Measurements from ENCODE around the gene STK32B.
"Not testable (repeated sequence)": the region's sequence is repeated elsewhere in the genome, so short reads cannot be mapped to it uniquely, and the experiment has no call there.

The STK32B gene

GRCh38 chr4:5213087-5213595 lies 161.9 kb downstream of the STK32B start:
- no peaks in the 10 kb centered on the region for H3K4me1 ChIP-seq (ENCODE audit: control insufficient read depth in 1 of 2, insufficient read depth in 2 of 2, low read length in 2 of 2)
- H3K27me3 ChIP-seq (ENCODE audit: low read depth, low read length) = no peaks in the 10 kb centered on the region
- no peak overlapping the region for H3K27ac ChIP-seq (ENCODE audit: low read length)
- no peaks in the 10 kb centered on the region for H3K36me3 ChIP-seq (ENCODE audit: control insufficient read depth in 1 of 2, insufficient read depth in 2 of 2, low read length in 2 of 2)
- H3K9me3 ChIP-seq (ENCODE audit: control insufficient read depth in 1 of 2, low read length in 2 of 2) = no peaks in the 10 kb centered on the region
- H3K4me3 ChIP-seq (ENCODE audit: low read depth in 1 of 2, low read length in 2 of 2) = no peak overlapping the region

DNA sequence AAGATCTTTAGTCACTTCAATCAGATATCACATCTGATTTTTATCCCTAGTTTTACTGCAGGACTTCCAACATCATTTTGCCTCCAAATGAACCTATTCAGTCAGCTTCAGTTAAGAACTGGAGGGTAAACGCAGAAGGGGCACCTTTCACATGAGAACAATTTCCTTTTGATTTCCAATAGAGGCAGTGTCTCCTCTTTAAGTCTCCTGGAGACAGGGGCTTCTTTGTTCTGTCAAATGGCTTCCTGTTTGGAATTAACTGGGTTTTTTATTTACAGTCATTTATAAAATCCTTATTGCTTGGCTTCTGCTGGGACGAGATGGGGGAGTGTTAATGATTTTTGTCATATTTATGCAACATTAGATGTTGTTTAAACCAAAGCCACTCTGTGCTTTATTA lies 164.0 kb downstream of the STK32B start:
- H3K9me3 ChIP-seq (ENCODE audit: control insufficient read depth in 1 of 2, low read length in 2 of 2) = no peaks in the 10 kb centered on the region
- H3K36me3 ChIP-seq (ENCODE audit: control insufficient read depth in 1 of 2, insufficient read depth in 2 of 2, low read length in 2 of 2) = no peaks in the 10 kb centered on the region
- no peak overlapping the region for H3K4me3 ChIP-seq (ENCODE audit: low read depth in 1 of 2, low read length in 2 of 2)
- no peaks in the 10 kb centered on the region for H3K4me1 ChIP-seq (ENCODE audit: control insufficient read depth in 1 of 2, insufficient read depth in 2 of 2, low read length in 2 of 2)
- H3K27me3 ChIP-seq (ENCODE audit: low read depth, low read length) = no peaks in the 10 kb centered on the region
- H3K27ac ChIP-seq (ENCODE audit: low read length) = no peak overlapping the region

DNA sequence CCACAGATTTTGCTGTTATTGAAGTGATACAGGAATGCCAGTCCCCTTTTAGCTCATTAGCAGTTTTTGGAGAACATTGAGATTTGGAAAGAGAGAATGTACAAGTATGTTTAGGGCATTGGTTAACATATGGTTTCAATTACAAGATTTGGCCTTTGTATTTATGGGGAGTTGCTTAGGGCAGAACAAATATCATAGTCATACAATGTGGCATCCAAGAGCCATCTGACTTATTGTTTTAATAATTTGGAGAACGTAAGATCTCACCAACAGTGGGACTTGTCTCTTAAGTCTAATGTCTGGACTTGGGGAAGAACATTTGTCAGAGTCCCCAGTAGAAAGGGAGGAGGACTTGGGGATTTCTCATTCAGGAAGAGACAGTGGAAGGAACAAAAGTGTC lies 166.1 kb downstream of the STK32B start:
- Histone ChIP-seq H3K4me1 (ENCODE audit: control insufficient read depth in 1 of 2, insufficient read depth in 2 of 2, low read length in 2 of 2) (no peaks in the 10 kb centered on the region), H3K9me3 (ENCODE audit: control insufficient read depth in 1 of 2, low read length in 2 of 2) (peaks cover 0 to 7% of the 10 kb centered on the region in 2 donors), H3K27ac (ENCODE audit: low read length) (no peak overlapping the region), H3K36me3 (ENCODE audit: control insufficient read depth in 1 of 2, insufficient read depth in 2 of 2, low read length in 2 of 2) (no peaks in the 10 kb centered on the region), H3K4me3 (ENCODE audit: low read depth in 1 of 2, low read length in 2 of 2) (no peak overlapping the region), H3K27me3 (ENCODE audit: low read depth, low read length) (no peaks in the 10 kb centered on the region)

DNA sequence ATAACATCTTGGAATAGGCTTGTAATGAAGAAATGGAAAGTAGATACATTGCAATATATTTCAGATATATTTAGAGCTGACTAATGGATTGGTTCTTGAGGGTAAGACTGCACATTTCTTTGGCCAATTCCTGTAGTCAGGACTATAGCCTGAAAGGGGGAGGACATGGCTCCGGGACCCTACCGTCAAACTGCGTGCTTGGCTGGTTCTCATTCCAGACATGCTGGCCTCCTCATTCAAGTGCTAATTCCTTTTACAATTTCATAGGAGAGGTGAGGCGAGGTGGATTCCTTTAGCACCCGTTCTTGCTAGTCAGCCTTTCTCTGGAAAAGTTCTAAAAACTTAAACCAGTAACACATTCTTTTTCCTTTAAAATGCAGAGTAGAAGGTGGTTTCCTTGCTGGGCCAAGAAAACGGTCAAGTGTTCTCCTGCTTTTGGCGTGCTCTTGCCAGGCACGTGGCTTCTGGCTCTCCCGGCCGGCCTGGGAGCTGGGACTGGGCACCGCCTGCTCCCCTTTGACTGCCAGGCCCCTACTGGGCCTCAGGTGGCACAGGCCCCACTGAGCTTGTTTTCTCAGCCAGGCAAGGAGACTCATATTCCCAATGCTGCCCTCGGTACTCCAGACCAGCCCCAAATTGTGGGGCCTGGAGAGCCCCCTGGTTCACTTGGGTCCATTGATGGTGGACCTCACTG lies 167.2 kb downstream of the STK32B start:
- H3K4me3 ChIP-seq (ENCODE audit: low read depth in 1 of 2, low read length in 2 of 2) = no peak overlapping the region
- H3K9me3 ChIP-seq (ENCODE audit: control insufficient read depth in 1 of 2, low read length in 2 of 2) = peaks cover 0 to 14% of the 10 kb centered on the region in 2 donors
- no peaks in the 10 kb centered on the region for H3K36me3 ChIP-seq (ENCODE audit: control insufficient read depth in 1 of 2, insufficient read depth in 2 of 2, low read length in 2 of 2)
- H3K27me3 ChIP-seq (ENCODE audit: low read depth, low read length) = no peaks in the 10 kb centered on the region
- no peaks in the 10 kb centered on the region for H3K4me1 ChIP-seq (ENCODE audit: control insufficient read depth in 1 of 2, insufficient read depth in 2 of 2, low read length in 2 of 2)
- H3K27ac ChIP-seq (ENCODE audit: low read length) = no peak overlapping the region

- Histone ChIP-seq H3K4me1 (ENCODE audit: control insufficient read depth in 1 of 2, insufficient read depth in 2 of 2, low read length in 2 of 2) (no peaks in the 10 kb centered on the region), H3K9me3 (ENCODE audit: control insufficient read depth in 1 of 2, low read length in 2 of 2) (peaks cover 0 to 14% of the 10 kb centered on the region in 2 donors), H3K4me3 (ENCODE audit: low read depth in 1 of 2, low read length in 2 of 2) (no peak overlapping the region), H3K27me3 (ENCODE audit: low read depth, low read length) (no peaks in the 10 kb centered on the region), H3K27ac (ENCODE audit: low read length) (no peak overlapping the region), H3K36me3 (ENCODE audit: control insufficient read depth in 1 of 2, insufficient read depth in 2 of 2, low read length in 2 of 2) (no peaks in the 10 kb centered on the region)
Measured at GRCh38 chr4:5220028-5220427, 168.7 kb downstream of the STK32B start.

- Histone ChIP-seq H3K4me3 (ENCODE audit: low read depth in 1 of 2, low read length in 2 of 2) (no peak overlapping the region), H3K36me3 (ENCODE audit: control insufficient read depth in 1 of 2, insufficient read depth in 2 of 2, low read length in 2 of 2) (no peaks in the 10 kb centered on the region), H3K4me1 (ENCODE audit: control insufficient read depth in 1 of 2, insufficient read depth in 2 of 2, low read length in 2 of 2) (no peaks in the 10 kb centered on the region), H3K27me3 (ENCODE audit: low read depth, low read length) (no peaks in the 10 kb centered on the region), H3K27ac (ENCODE audit: low read length) (no peak overlapping the region), H3K9me3 (ENCODE audit: control insufficient read depth in 1 of 2, low read length in 2 of 2) (peaks cover 0 to 14% of the 10 kb centered on the region in 2 donors)
Measured at GRCh38 chr4:5222047-5222446, 170.8 kb downstream of the STK32B start.

- Histone ChIP-seq H3K4me3 (ENCODE audit: low read depth in 1 of 2, low read length in 2 of 2) (no peak overlapping the region), H3K4me1 (ENCODE audit: control insufficient read depth in 1 of 2, insufficient read depth in 2 of 2, low read length in 2 of 2) (no peaks in the 10 kb centered on the region), H3K27ac (ENCODE audit: low read length) (no peak overlapping the region), H3K9me3 (ENCODE audit: control insufficient read depth in 1 of 2, low read length in 2 of 2) (peaks cover 0 to 14% of the 10 kb centered on the region in 2 donors), H3K27me3 (ENCODE audit: low read depth, low read length) (no peaks in the 10 kb centered on the region), H3K36me3 (ENCODE audit: control insufficient read depth in 1 of 2, insufficient read depth in 2 of 2, low read length in 2 of 2) (no peaks in the 10 kb centered on the region)
Measured at GRCh38 chr4:5222951-5223350, 171.7 kb downstream of the STK32B start.

DNA sequence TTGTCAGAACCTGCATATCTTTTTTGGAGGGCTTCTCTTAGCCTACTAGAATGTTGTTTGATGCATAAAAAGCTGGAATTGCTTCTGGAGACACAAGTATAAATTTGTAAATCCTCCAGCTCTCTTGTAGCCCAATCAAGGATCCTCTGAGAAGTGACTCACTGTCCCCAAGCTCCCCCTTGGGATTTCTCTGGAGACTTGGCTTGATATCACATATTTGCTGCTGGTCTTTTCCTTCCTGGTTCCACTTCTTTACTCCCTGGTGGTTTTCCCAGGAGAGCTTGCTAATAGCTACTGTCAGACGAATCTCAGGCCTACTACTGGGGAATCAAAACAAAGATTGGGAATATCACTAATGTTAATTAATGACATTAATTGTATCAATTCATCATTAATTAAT lies 173.1 kb downstream of the STK32B start:
- no peaks in the 10 kb centered on the region for H3K4me1 ChIP-seq (ENCODE audit: control insufficient read depth in 1 of 2, insufficient read depth in 2 of 2, low read length in 2 of 2)
- no peaks in the 10 kb centered on the region for H3K36me3 ChIP-seq (ENCODE audit: control insufficient read depth in 1 of 2, insufficient read depth in 2 of 2, low read length in 2 of 2)

DNA sequence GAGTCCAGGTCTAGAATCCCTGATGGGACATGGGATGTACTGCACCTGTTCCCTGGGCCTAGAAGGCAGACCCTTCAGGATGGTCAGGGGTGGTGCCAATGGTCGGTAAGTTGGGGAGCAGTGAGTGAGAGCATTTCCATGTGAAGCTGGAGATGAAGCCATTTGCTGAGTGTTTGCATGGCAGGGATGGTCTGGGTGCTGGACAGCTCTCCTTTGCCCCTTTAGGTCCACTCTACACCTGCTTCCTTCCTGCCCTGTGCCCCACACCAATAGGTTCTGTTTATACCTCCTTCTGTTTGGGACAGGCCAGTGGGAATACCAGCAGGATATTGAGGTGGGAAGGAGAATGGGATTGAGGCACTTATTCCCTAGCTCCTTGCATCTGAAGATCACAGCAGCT lies 181.3 kb downstream of the STK32B start:
- no peak overlapping the region for H3K4me3 ChIP-seq (ENCODE audit: low read depth in 1 of 2, low read length in 2 of 2)
- H3K4me1 ChIP-seq (ENCODE audit: control insufficient read depth in 1 of 2, insufficient read depth in 2 of 2, low read length in 2 of 2) = no peaks in the 10 kb centered on the region
- H3K9me3 ChIP-seq (ENCODE audit: control insufficient read depth in 1 of 2, low read length in 2 of 2) = no peaks in the 10 kb centered on the region
- H3K27me3 ChIP-seq (ENCODE audit: low read depth, low read length) = no peaks in the 10 kb centered on the region
- no peaks in the 10 kb centered on the region for H3K36me3 ChIP-seq (ENCODE audit: control insufficient read depth in 1 of 2, insufficient read depth in 2 of 2, low read length in 2 of 2)
- H3K27ac ChIP-seq (ENCODE audit: low read length) = no peak overlapping the region

More for the DNA sequence above, 173.1 kb downstream of the STK32B start:
- H3K4me3 ChIP-seq (ENCODE audit: low read depth in 1 of 2, low read length in 2 of 2) = no peak overlapping the region
- H3K27ac ChIP-seq (ENCODE audit: low read length) = no peak overlapping the region
- no peaks in the 10 kb centered on the region for H3K27me3 ChIP-seq (ENCODE audit: low read depth, low read length)
- peaks cover 0 to 14% of the 10 kb centered on the region in 2 donors for H3K9me3 ChIP-seq (ENCODE audit: control insufficient read depth in 1 of 2, low read length in 2 of 2)

- Histone ChIP-seq H3K4me1 (ENCODE audit: control insufficient read depth in 1 of 2, insufficient read depth in 2 of 2, low read length in 2 of 2) (no peaks in the 10 kb centered on the region), H3K4me3 (ENCODE audit: low read depth in 1 of 2, low read length in 2 of 2) (no peak overlapping the region), H3K36me3 (ENCODE audit: control insufficient read depth in 1 of 2, insufficient read depth in 2 of 2, low read length in 2 of 2) (no peaks in the 10 kb centered on the region), H3K27ac (ENCODE audit: low read length) (no peak overlapping the region), H3K9me3 (ENCODE audit: control insufficient read depth in 1 of 2, low read length in 2 of 2) (no peaks in the 10 kb centered on the region), H3K27me3 (ENCODE audit: low read depth, low read length) (no peaks in the 10 kb centered on the region)
Measured at GRCh38 chr4:5237086-5237660, 185.9 kb downstream of the STK32B start.

- no peaks in the 10 kb centered on the region for H3K9me3 ChIP-seq (ENCODE audit: control insufficient read depth in 1 of 2, low read length in 2 of 2)
- no peak overlapping the region for H3K4me3 ChIP-seq (ENCODE audit: low read depth in 1 of 2, low read length in 2 of 2)
- H3K27ac ChIP-seq (ENCODE audit: low read length) = no peak overlapping the region
- H3K27me3 ChIP-seq (ENCODE audit: low read depth, low read length) = no peaks in the 10 kb centered on the region
- H3K4me1 ChIP-seq (ENCODE audit: control insufficient read depth in 1 of 2, insufficient read depth in 2 of 2, low read length in 2 of 2) = no peaks in the 10 kb centered on the region
- no peaks in the 10 kb centered on the region for H3K36me3 ChIP-seq (ENCODE audit: control insufficient read depth in 1 of 2, insufficient read depth in 2 of 2, low read length in 2 of 2)
Measured at GRCh38 chr4:5238173-5238572, 186.9 kb downstream of the STK32B start.

DNA sequence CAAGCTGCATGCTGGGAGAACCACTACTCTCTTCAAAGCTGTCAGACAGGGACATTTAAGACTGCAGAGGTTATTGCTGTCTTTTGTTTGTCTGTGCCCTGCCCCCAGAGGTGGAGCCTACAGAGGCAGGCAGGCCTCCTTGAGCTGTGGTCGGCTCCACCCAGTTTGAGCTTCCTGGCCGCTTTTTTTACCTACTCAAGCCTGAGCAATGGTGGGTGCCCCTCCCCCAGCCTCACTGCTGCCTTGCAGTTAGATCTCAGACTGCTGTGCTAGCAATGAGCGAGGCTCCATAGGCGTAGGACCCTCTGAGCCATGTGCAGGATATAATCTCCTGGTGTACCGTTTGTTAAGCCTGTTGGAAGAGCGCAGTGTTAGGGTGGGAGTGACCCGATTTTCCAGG lies 195.8 kb downstream of the STK32B start:
- not testable (repeated sequence) for H3K36me3 ChIP-seq (ENCODE audit: control insufficient read depth in 1 of 2, insufficient read depth in 2 of 2, low read length in 2 of 2); H3K27ac ChIP-seq (ENCODE audit: low read length); H3K27me3 ChIP-seq (ENCODE audit: low read depth, low read length); H3K4me3 ChIP-seq (ENCODE audit: low read depth in 1 of 2, low read length in 2 of 2); H3K9me3 ChIP-seq (ENCODE audit: control insufficient read depth in 1 of 2, low read length in 2 of 2); H3K4me1 ChIP-seq (ENCODE audit: control insufficient read depth in 1 of 2, insufficient read depth in 2 of 2, low read length in 2 of 2)
